Pulmonary artery endothelial cell (primary cell): ENCODE measurements around the gene SLC38A10. TPM values are rescaled to one million over a fixed set of nuclear protein-coding genes. Genes with fewer than 3 reads are reported as not detected.

Source experiments
- DNase-seq: peaks from one replicate; pipeline ENCODE4 v3.0.0-alpha.2; 2011; ENCODE audit warnings: low read depth, low spot score
- total RNA-seq: library from RNA; depleted of rRNA; stranded (reverse); fragments of >200 nt; gene quantifications from 2 replicates; pipeline ENCODE4 v1.2.3, GENCODE V29; 2014

The SLC38A10 gene
- total RNA-seq, 1 donor from 2014 or later, result 61.1 TPM

- DNase-seq, result no peak
Observed at GRCh38 chr17:81331527-81332043, 36.5 kb upstream of the SLC38A10 start.

GRCh38 chr17:81330884-81331245, 35.8 kb upstream of the SLC38A10 start:
- no peak for DNase-seq

GRCh38 chr17:81329927-81330883, 35.1 kb upstream of the SLC38A10 start:
- DNase-seq, result no peak

- no peak for DNase-seq
Observed at GRCh38 chr17:81328978-81329926, 34.1 kb upstream of the SLC38A10 start.

GRCh38 chr17:81328489-81328888, 33.4 kb upstream of the SLC38A10 start:
- DNase-seq, result no peak

- no peak for DNase-seq
Observed at GRCh38 chr17:81325714-81326358, 30.7 kb upstream of the SLC38A10 start.

- no peak for DNase-seq
Observed at GRCh38 chr17:81324851-81325713, 30.0 kb upstream of the SLC38A10 start.

- DNase-seq, result no peak
Observed at GRCh38 chr17:81324177-81324850, 29.2 kb upstream of the SLC38A10 start.

- no peak for DNase-seq
Observed at GRCh38 chr17:81323411-81323868, 28.3 kb upstream of the SLC38A10 start.

- DNase-seq, result no peak
Observed at GRCh38 chr17:81323083-81323369, 27.9 kb upstream of the SLC38A10 start.

GRCh38 chr17:81322271-81323082, 27.4 kb upstream of the SLC38A10 start:
- no peak for DNase-seq

- no peak for DNase-seq
Observed at GRCh38 chr17:81317961-81318605, 23.0 kb upstream of the SLC38A10 start.

- no peak for DNase-seq
Observed at GRCh38 chr17:81317530-81317821, 22.4 kb upstream of the SLC38A10 start.

- no peak for DNase-seq
Observed at GRCh38 chr17:81315885-81316391, 20.8 kb upstream of the SLC38A10 start.

- no peak for DNase-seq
Observed at GRCh38 chr17:81315129-81315884, 20.2 kb upstream of the SLC38A10 start.

- no peak for DNase-seq
Observed at GRCh38 chr17:81314398-81315081, 19.4 kb upstream of the SLC38A10 start.

GRCh38 chr17:81313776-81314397, 18.8 kb upstream of the SLC38A10 start:
- no peak for DNase-seq
